Nephron (organoid): ENCODE data around the gene TMEM245.

Experiments used
- H3K27ac Mint-ChIP-seq, 3 experiments: 2 replicates each; pipeline ENCODE4 v1.8.0; 2020; ENCODE audit warnings: mixed read lengths in 3 of 3, mild to moderate bottlenecking in 2 of 3, moderate library complexity in 1 of 3
- H3K27me3 Mint-ChIP-seq: 2 replicates; pipeline ENCODE4 v1.8.0; 2021; ENCODE audit warnings: low read depth, mild to moderate bottlenecking, moderate library complexity, mixed read lengths
- H3K36me3 Mint-ChIP-seq: 2 replicates; pipeline ENCODE4 v1.8.0; 2020; ENCODE audit warnings: low read depth, mixed read lengths
- H3K4me1 Mint-ChIP-seq: 2 replicates; pipeline ENCODE4 v1.8.0; 2020; ENCODE audit warnings: mixed read lengths
- H3K4me3 Mint-ChIP-seq, 3 experiments: 2 replicates each; pipeline ENCODE4 v1.8.0; 2020; ENCODE audit warnings: mild to moderate bottlenecking in 3 of 3, mixed read lengths in 3 of 3, moderate library complexity in 2 of 3
- H3K9me3 Mint-ChIP-seq: 2 replicates; pipeline ENCODE4 v1.8.0; 2020; ENCODE audit warnings: mixed read lengths
- TF ChIP-seq, protein P1 (sequence below), 3 experiments: fragments of 200-600 bp; sonication (generic); IDR thresholded peaks; one replicate each; pipeline ENCODE4 v1.5.0; 2021; ENCODE audit warnings: antibody characterized with exemption in 3 of 3; ENCODE audit not compliant: unreplicated experiment in 3 of 3

The TMEM245 gene

GRCh38 chr9:108991479-108991878 is 128.3 kb downstream of the TMEM245 start:
- Mint-ChIP-seq H3K4me3 (no peak overlapping the region), H3K36me3 (peaks cover 57% of the 10 kb centered on the region), H3K27ac (no peak overlapping the region), H3K27me3 (peaks cover 3% of the 10 kb centered on the region), H3K9me3 (peaks cover 8% of the 10 kb centered on the region), H3K4me1 (peaks cover 18% of the 10 kb centered on the region)
- TF ChIP-seq, protein P1, sequence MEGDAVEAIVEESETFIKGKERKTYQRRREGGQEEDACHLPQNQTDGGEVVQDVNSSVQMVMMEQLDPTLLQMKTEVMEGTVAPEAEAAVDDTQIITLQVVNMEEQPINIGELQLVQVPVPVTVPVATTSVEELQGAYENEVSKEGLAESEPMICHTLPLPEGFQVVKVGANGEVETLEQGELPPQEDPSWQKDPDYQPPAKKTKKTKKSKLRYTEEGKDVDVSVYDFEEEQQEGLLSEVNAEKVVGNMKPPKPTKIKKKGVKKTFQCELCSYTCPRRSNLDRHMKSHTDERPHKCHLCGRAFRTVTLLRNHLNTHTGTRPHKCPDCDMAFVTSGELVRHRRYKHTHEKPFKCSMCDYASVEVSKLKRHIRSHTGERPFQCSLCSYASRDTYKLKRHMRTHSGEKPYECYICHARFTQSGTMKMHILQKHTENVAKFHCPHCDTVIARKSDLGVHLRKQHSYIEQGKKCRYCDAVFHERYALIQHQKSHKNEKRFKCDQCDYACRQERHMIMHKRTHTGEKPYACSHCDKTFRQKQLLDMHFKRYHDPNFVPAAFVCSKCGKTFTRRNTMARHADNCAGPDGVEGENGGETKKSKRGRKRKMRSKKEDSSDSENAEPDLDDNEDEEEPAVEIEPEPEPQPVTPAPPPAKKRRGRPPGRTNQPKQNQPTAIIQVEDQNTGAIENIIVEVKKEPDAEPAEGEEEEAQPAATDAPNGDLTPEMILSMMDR (IDR thresholded peaks at IDR 0.05; ENCODE audit: unreplicated experiment in 3 of 3) = no peak

DNA sequence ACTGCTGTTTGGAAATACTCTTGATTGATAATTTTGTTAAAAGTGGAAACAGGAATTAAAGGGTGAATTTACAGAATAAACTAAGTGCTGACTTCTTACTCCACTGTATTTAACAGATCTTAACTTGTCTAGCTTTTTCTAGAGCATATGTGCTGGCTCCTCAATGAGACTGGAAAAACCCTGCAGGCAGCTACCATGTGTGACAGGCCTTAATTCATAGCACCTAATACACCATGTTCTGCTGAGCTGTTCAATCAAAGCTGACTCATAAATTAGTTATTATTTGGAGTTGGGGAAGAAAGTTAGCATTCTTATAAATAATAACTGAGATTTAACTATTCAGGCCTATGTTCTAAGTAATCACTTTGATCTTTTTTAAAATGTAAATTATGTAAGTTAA is 135.9 kb downstream of the TMEM245 start:
- H3K4me3 Mint-ChIP-seq = no peak overlapping the region
- peaks cover 38% of the 10 kb centered on the region for H3K36me3 Mint-ChIP-seq
- TF ChIP-seq, protein P1 (IDR thresholded peaks at IDR 0.05; ENCODE audit: unreplicated experiment in 3 of 3) = no peak
- peaks cover 6% of the 10 kb centered on the region for H3K4me1 Mint-ChIP-seq
- peaks cover 3% of the 10 kb centered on the region for H3K27me3 Mint-ChIP-seq
- H3K9me3 Mint-ChIP-seq = peaks cover 8% of the 10 kb centered on the region
- H3K27ac Mint-ChIP-seq = no peak overlapping the region

GRCh38 chr9:108980893-108981292 is 138.9 kb downstream of the TMEM245 start:
- Mint-ChIP-seq H3K4me3 (no peak overlapping the region), H3K27me3 (no peaks in the 10 kb centered on the region), H3K27ac (no peak overlapping the region), H3K36me3 (peaks cover 40% of the 10 kb centered on the region), H3K4me1 (peaks cover 17% of the 10 kb centered on the region), H3K9me3 (no peaks in the 10 kb centered on the region)
- TF ChIP-seq, protein P1 (IDR thresholded peaks at IDR 0.05; ENCODE audit: unreplicated experiment in 3 of 3) = no peak

DNA sequence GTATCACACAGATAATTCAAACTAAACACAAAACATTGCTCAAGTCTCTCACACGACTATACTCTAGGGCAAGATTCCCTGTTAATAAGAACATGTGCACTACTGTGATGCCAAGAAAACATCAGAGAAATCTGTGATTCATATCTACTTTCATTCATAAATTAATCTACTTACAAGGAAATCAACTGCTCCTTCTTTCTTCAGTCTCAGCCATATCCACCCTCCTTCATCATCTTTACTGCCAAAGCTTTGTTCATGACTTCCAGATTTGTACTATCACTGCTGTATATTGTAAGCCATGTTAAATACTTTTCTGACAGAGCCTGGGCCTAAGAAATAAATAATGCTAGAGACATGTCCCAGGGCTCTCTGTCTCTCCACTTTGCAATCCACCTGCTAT is 141.5 kb downstream of the TMEM245 start:
- Mint-ChIP-seq H3K9me3 (no peaks in the 10 kb centered on the region), H3K4me3 (no peak overlapping the region), H3K4me1 (peaks cover 30% of the 10 kb centered on the region), H3K27ac (peak overlapping the region; percentile 24 to 57 (median 31)), H3K36me3 (peaks cover 38% of the 10 kb centered on the region), H3K27me3 (no peaks in the 10 kb centered on the region)
- TF ChIP-seq, protein P1 (IDR thresholded peaks at IDR 0.05; ENCODE audit: unreplicated experiment in 3 of 3) = no peak

GRCh38 chr9:108973895-108974294 is 145.9 kb downstream of the TMEM245 start:
- peak overlapping the region; percentile 35 to 82 (median 37) for H3K27ac Mint-ChIP-seq

More at GRCh38 chr9:108973895-108974294, 145.9 kb downstream of the TMEM245 start:
- Mint-ChIP-seq H3K27me3 (no peaks in the 10 kb centered on the region), H3K4me1 (peaks cover 42% of the 10 kb centered on the region), H3K36me3 (peaks cover 44% of the 10 kb centered on the region), H3K4me3 (no peak overlapping the region), H3K9me3 (peaks cover 2% of the 10 kb centered on the region)
- TF ChIP-seq, protein P1 (IDR thresholded peaks at IDR 0.05; ENCODE audit: unreplicated experiment in 3 of 3) = no peak
